Psoas muscle (tissue), 8 donors: ENCODE measurements around the gene AGMO. TPM values are rescaled to one million over a fixed set of nuclear protein-coding genes. Genes with fewer than 3 reads are reported as not detected.
A peak's percentile ranks its signal among the peaks of the same experiment; 100 is the strongest.

Experiments used
- ATAC-seq, 4 donors: fragments of 200-7000 bp; cut with Tn5 transposase; one replicate each; pipeline ENCODE4 v1.9.1; 2020; ENCODE audit warnings: moderate library complexity in 3 of 4, mild to moderate bottlenecking in 2 of 4
- DNase-seq, 2 donors: peaks; one replicate each; pipeline ENCODE4 v3.0.0-alpha.2; 2020
- H3K27ac ChIP-seq: fragments of 200-600 bp; one replicate; pipeline ENCODE4 v1.8.0; 2022
- H3K27me3 ChIP-seq, 3 donors: fragments of 200-600 bp in 1 of 3; one replicate each; pipeline versions ENCODE4 v1.6.1 to v1.8.0; 2013 to 2022; ENCODE audit warnings: low read length in 2 of 3, mild to moderate bottlenecking in 2 of 3, moderate library complexity in 1 of 3; ENCODE audit not compliant: insufficient read depth in 3 of 3
- H3K36me3 ChIP-seq, 2 donors: fragments of 200-600 bp in 1 of 2; one replicate each; pipeline versions ENCODE4 v1.6.1 to v1.8.0; 2013 to 2022; ENCODE audit warnings: low read depth in 1 of 2, mild to moderate bottlenecking in 1 of 2, moderate library complexity in 1 of 2; ENCODE audit not compliant: insufficient read depth in 1 of 2
- H3K4me1 ChIP-seq: fragments of 200-600 bp; one replicate; pipeline ENCODE4 v1.8.0; 2022
- H3K4me3 ChIP-seq: fragments of 200-600 bp; one replicate; pipeline ENCODE4 v1.8.0; 2022; ENCODE audit warnings: mild to moderate bottlenecking
- H3K9me3 ChIP-seq: fragments of 200-600 bp; one replicate; pipeline ENCODE4 v1.8.0; 2022
- WGBS, 3 donors: extraction: QIAGEN DNeasy Blood & Tissue Kit; methylation state at CpG; one replicate each; pipeline versions ENCODE4 v1.1.6 to v1.1.7; 2013; 5-methylcytosine and 5-hydroxymethylcytosine counted together
- intact Hi-C, 2 donors: fragments of 100-400 bp; cut with DNase I; formaldehyde crosslinking; loops; one replicate each; pipeline versions ENCODE4 v1.11.0 to v1.14.2; 2022
- polyA plus RNA-seq, 3 donors: library from polyadenylated mRNA; stranded (reverse); fragments of 200-250 nt; gene quantifications; one replicate each; pipeline ENCODE4 v1.2.3, GENCODE V29; 2013
- total RNA-seq, 4 donors: library from RNA; stranded (reverse); fragmentation: NEBNext Ultra II Directional in 2 of 4; extraction: Animal tissue kit (Norgen Biotek cat#: 25700) in 2 of 4; gene quantifications; one replicate each; pipeline versions ENCODE4 v1.2.1 to v1.2.4, GENCODE V29; 2021 to 2023
- TF ChIP-seq, protein P1 (sequence below): fragments of 200-600 bp; IDR thresholded peaks from one replicate; pipeline ENCODE4 v1.8.0; 2022; ENCODE audit warnings: antibody characterized with exemption
- donor health status: healthy with polysubstance abuse.
- donor health status: DM: no; HTN: no; CAD: no; lungs with moderate emphysema.
- donor health status: Bipolar disorder and iron deficiency.
- donor health status: healthy.
- donor health status: DM: yes; HTN: yes; CAD: no.
- donor health status: DM: no; HTN: no; CAD: no.
- donor health status: DM: no; HTN: no; CAD: no.
- donor health status: DM: yes; HTN: yes; CAD: no.

The AGMO gene
- total and polyA plus RNA-seq, 7 donors: 0.13 to 0.54 (median 0.36) TPM; not detected in 1

DNA sequence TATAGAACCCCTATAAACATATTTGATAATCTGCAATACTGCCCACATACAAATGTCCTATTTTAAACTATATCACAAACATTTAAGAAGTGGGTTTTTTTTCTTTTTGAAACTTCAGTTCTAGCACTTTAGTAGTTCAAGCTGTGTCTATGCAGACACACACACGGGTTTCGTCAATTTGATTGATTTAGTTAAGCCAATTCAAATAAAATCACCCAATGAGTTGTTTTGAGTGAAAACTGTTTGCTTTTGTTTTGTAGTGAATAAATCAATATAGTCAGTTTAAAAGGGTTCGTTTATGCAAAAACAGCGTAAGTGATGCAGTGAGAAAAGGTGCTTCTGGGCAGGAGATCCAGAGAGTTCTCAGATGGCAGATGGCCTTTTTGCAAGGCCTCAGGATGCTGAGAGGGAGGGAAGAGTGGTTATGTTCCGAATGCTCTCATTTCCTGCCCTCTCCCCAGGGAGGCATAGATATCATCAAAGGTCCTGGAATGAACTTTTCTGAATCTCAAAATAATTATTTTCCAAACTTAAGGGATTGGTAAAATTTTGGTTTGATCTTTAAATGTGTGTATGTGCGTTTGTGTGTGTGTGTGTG is 102.7 kb downstream of the AGMO start:
- DNase-seq (no peak), ATAC-seq (no peak)
- peaks cover 11% of the 10 kb centered on the region for H3K4me1 ChIP-seq
- H3K27me3 ChIP-seq: no peaks in the 10 kb centered on the region
- H3K27ac ChIP-seq: peak overlapping the region; percentile 3
- H3K4me3 ChIP-seq: no peak overlapping the region
- WGBS, 3 donors: 51 to 61% (median 53%) methylated on average over 6 of the region's 6 CpGs
- no peaks in the 10 kb centered on the region for H3K36me3 ChIP-seq
- intact Hi-C loops: no loop called here
- TF ChIP-seq, protein P1, sequence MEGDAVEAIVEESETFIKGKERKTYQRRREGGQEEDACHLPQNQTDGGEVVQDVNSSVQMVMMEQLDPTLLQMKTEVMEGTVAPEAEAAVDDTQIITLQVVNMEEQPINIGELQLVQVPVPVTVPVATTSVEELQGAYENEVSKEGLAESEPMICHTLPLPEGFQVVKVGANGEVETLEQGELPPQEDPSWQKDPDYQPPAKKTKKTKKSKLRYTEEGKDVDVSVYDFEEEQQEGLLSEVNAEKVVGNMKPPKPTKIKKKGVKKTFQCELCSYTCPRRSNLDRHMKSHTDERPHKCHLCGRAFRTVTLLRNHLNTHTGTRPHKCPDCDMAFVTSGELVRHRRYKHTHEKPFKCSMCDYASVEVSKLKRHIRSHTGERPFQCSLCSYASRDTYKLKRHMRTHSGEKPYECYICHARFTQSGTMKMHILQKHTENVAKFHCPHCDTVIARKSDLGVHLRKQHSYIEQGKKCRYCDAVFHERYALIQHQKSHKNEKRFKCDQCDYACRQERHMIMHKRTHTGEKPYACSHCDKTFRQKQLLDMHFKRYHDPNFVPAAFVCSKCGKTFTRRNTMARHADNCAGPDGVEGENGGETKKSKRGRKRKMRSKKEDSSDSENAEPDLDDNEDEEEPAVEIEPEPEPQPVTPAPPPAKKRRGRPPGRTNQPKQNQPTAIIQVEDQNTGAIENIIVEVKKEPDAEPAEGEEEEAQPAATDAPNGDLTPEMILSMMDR: no peak
- H3K9me3 ChIP-seq: no peaks in the 10 kb centered on the region

DNA sequence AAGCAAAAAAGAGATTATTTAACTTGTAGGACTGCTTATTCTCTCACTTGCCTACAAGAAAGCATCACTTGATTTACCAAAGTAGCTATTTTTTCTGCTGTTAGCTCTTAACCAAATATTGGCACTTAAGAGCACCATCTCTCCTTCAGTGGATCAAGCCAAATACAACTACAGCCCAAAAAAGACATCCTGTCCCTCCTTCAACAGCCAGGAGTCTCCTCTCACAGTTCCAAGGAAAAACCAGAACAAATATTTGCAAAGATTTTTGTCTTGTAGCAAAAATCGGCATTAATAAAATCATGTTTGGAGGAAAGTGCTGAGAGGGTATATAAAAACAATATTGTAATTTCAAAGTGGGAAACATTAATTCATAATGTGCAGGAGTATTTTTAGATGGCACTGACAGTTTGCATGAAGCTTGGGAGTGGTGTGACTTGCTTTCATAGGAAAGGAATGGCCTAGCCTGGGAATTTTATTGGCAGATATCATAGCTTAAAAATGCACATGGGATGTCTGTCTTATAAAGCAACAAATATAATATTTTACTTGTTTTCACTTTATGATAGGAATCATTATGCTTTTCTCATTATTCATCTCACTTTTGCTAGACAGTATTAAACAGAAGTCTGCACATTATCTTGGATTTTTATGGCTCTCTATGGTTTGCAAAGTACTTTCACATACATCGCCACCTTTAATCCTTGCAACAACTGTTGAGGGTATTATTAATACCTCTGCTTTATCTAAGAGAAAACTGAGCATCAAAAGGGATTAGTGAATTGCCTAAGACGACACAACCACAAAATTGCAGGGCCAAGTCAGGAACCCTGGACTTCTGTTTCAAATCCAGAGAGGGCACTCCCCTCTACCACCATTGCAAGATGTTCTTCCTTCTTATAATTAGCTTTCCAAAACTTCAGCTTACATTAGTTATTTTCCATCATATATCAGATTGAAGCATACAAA is 103.5 kb downstream of the AGMO start:
- DNase-seq (no peak), ATAC-seq (no peak)
- Histone ChIP-seq H3K27ac (no peak overlapping the region), H3K27me3 (no peaks in the 10 kb centered on the region), H3K4me1 (peaks cover 2% of the 10 kb centered on the region), H3K9me3 (no peaks in the 10 kb centered on the region), H3K4me3 (no peak overlapping the region), H3K36me3 (no peaks in the 10 kb centered on the region)
- TF ChIP-seq, protein P1: no peak
- WGBS, 3 donors: 56 to 61% (median 58%) methylated on average over 3 of the region's 3 CpGs
- intact Hi-C loops: no loop called here

DNA sequence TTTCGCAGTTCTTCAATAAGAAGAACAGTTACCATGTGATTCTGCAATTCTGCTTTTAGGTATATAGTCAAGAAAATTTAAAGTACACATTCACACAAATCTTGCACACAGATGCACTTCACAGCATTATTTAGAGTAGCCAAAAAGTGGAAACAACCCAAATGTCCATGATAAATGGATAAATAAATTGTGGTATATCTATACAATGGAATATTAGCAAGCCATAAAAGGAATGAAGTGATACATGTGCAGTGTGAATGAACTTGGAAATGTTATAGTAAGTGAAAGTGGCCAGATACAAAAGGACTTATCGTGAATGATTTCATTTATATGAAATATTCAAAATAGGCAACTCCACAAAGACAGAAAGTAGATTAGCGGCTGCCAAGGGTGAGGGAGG is 109.1 kb downstream of the AGMO start:
- Histone ChIP-seq H3K27ac (no peak overlapping the region), H3K9me3 (no peaks in the 10 kb centered on the region), H3K27me3 (no peaks in the 10 kb centered on the region), H3K4me1 (no peaks in the 10 kb centered on the region), H3K4me3 (no peak overlapping the region), H3K36me3 (no peaks in the 10 kb centered on the region)
- 91 to 97% (median 92%) methylated on average over 3 of the region's 3 CpGs for WGBS, 3 donors
- TF ChIP-seq, protein P1: no peak
- intact Hi-C loops: no loop called here
- ATAC-seq (no peak), DNase-seq (no peak)

DNA sequence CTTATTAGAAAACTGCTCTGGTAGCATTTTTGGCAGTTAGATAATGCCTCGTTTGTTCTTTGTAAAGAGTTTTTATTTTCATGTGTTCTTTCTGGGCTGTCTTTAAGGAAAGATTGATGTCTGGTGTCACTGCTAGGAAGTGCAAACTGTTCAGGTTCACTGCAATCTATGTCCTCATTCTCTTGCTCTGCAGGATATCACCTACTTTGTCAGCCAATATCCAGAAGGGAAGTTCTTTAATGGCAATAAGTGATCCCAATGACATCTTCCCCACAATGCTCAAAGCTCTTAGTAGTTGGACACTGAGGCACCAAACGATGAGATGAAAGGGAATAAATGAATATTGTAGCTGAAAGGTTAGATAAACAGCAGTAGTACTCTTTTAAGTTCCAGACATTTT is 115.1 kb downstream of the AGMO start:
- Histone ChIP-seq H3K4me3 (no peak overlapping the region), H3K4me1 (no peaks in the 10 kb centered on the region), H3K36me3 (no peaks in the 10 kb centered on the region), H3K27ac (no peak overlapping the region), H3K9me3 (no peaks in the 10 kb centered on the region), H3K27me3 (no peaks in the 10 kb centered on the region)
- DNase-seq (no peak), ATAC-seq (no peak)
- TF ChIP-seq, protein P1: no peak
- 31 to 45% (median 33%) methylated on average over 2 of the region's 2 CpGs for WGBS, 3 donors
- intact Hi-C loops: no loop called here
